ENCODE data around the gene ADGRF4.

Gene ADGRF4

DNA sequence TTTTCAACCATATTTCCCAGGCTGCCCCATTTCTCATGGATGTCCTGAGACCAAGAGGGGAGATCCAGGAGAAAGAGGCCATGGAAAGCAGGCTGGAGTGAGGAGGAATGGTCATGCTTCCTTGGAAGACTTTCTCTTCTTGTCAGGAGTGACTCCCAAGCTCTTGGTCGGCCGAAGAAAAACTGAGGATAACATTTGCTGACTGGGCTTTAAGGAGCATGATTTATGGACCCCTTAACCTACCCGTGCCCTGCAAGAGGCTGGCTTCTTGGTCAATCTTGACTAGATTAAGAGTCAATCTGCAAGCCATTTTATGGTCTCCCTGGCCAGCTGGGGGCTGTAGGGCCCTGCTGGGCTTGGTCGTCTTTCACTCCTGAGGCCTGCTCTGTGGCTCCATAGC is 22.8 kb downstream of the ADGRF4 start:
- H3K4me2 ChIP-seq (ENCODE audit: low read depth, low read length), result no peak overlapping the region
- TF ChIP-seq EZH2phosphoT487 (IDR thresholded peaks at IDR 0.05; ENCODE audit: low read length) (no peak), EZH2 (optimal IDR thresholded peaks at IDR 0.05; ENCODE audit: low read depth, low read length) (no peak)
- TF ChIP-seq, protein P1, sequence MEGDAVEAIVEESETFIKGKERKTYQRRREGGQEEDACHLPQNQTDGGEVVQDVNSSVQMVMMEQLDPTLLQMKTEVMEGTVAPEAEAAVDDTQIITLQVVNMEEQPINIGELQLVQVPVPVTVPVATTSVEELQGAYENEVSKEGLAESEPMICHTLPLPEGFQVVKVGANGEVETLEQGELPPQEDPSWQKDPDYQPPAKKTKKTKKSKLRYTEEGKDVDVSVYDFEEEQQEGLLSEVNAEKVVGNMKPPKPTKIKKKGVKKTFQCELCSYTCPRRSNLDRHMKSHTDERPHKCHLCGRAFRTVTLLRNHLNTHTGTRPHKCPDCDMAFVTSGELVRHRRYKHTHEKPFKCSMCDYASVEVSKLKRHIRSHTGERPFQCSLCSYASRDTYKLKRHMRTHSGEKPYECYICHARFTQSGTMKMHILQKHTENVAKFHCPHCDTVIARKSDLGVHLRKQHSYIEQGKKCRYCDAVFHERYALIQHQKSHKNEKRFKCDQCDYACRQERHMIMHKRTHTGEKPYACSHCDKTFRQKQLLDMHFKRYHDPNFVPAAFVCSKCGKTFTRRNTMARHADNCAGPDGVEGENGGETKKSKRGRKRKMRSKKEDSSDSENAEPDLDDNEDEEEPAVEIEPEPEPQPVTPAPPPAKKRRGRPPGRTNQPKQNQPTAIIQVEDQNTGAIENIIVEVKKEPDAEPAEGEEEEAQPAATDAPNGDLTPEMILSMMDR (IDR thresholded peaks at IDR 0.05; ENCODE audit: low read length), result no peak
- no peaks in the 10 kb centered on the region for H3K27me3 ChIP-seq (replicated peaks; ENCODE audit: insufficient read depth, low read length)
- no peaks in the 10 kb centered on the region for H3K79me2 ChIP-seq (ENCODE audit: low read length)
- H3K4me3 ChIP-seq (ENCODE audit: low read length), result no peak overlapping the region
- H2AFZ ChIP-seq (ENCODE audit: low read length), result no peak overlapping the region
- H3K9ac ChIP-seq (ENCODE audit: low read length), result no peak overlapping the region
- H3K4me1 ChIP-seq (ENCODE audit: low read length), result no peaks in the 10 kb centered on the region
- H3K27ac ChIP-seq (ENCODE audit: low read length), result no peak overlapping the region
- H3F3A ChIP-seq (ENCODE audit: insufficient read depth, low read length), result no peaks in the 10 kb centered on the region
- no peak for DNase-seq
- H3K9me2 ChIP-seq (replicated peaks; ENCODE audit: insufficient read depth, low read length), result no peaks in the 10 kb centered on the region
- H4K20me1 ChIP-seq (ENCODE audit: insufficient read depth, low read length), result no peaks in the 10 kb centered on the region
- no peaks in the 10 kb centered on the region for H3K9me3 ChIP-seq (replicated peaks; ENCODE audit: insufficient read depth, low read length)
- H3K36me3 ChIP-seq (replicated peaks; ENCODE audit: insufficient read depth, low read length), result no peaks in the 10 kb centered on the region

GRCh38 chr6:47722194-47722593 is 23.8 kb downstream of the ADGRF4 start:
- no peaks in the 10 kb centered on the region for H3K79me2 ChIP-seq (ENCODE audit: low read length)
- H3K36me3 ChIP-seq (replicated peaks; ENCODE audit: insufficient read depth, low read length), result no peaks in the 10 kb centered on the region
- H2AFZ ChIP-seq (ENCODE audit: low read length), result no peak overlapping the region
- H3K9me3 ChIP-seq (replicated peaks; ENCODE audit: insufficient read depth, low read length), result no peaks in the 10 kb centered on the region
- no peaks in the 10 kb centered on the region for H3K9me2 ChIP-seq (replicated peaks; ENCODE audit: insufficient read depth, low read length)
- TF ChIP-seq EZH2 (optimal IDR thresholded peaks at IDR 0.05; ENCODE audit: low read depth, low read length) (no peak), EZH2phosphoT487 (IDR thresholded peaks at IDR 0.05; ENCODE audit: low read length) (no peak)
- TF ChIP-seq, protein P1 (IDR thresholded peaks at IDR 0.05; ENCODE audit: low read length), result no peak
- no peaks in the 10 kb centered on the region for H4K20me1 ChIP-seq (ENCODE audit: insufficient read depth, low read length)
- no peak overlapping the region for H3K4me3 ChIP-seq (ENCODE audit: low read length)
- H3K4me1 ChIP-seq (ENCODE audit: low read length), result no peaks in the 10 kb centered on the region
- no peaks in the 10 kb centered on the region for H3K27me3 ChIP-seq (replicated peaks; ENCODE audit: insufficient read depth, low read length)
- no peak overlapping the region for H3K27ac ChIP-seq (ENCODE audit: low read length)
- no peak overlapping the region for H3K4me2 ChIP-seq (ENCODE audit: low read depth, low read length)
- H3K9ac ChIP-seq (ENCODE audit: low read length), result no peak overlapping the region
- no peak for DNase-seq
- no peaks in the 10 kb centered on the region for H3F3A ChIP-seq (ENCODE audit: insufficient read depth, low read length)

DNA sequence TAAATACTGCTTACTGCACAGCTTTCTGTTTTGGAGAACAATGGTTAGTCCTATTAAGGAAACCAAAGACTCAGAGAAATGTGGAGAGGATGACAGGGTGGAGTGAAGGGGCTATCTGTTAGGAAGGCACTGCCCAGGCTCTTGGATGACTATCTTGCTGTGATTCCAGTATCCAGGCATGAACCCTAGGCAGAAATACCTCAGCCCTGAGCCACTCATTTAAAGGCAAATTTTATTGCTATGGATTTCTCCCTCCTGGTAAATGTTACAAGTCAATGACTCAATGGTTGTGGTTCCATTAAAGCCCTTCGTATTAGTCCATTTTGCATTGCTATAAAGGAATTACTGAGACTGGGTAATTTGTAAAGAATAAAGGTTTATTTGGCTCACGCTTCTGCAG is 25.9 kb downstream of the ADGRF4 start:
- Histone ChIP-seq H3K4me3 (ENCODE audit: low read length) (no peak overlapping the region), H3K4me2 (ENCODE audit: low read depth, low read length) (no peak overlapping the region), H3K9me3 (replicated peaks; ENCODE audit: insufficient read depth, low read length) (no peaks in the 10 kb centered on the region), H3K9me2 (replicated peaks; ENCODE audit: insufficient read depth, low read length) (no peaks in the 10 kb centered on the region), H3K4me1 (ENCODE audit: low read length) (no peaks in the 10 kb centered on the region), H2AFZ (ENCODE audit: low read length) (no peak overlapping the region), H3K36me3 (replicated peaks; ENCODE audit: insufficient read depth, low read length) (no peaks in the 10 kb centered on the region), H3K27ac (ENCODE audit: low read length) (no peak overlapping the region), H3K27me3 (replicated peaks; ENCODE audit: insufficient read depth, low read length) (no peaks in the 10 kb centered on the region), H3K79me2 (ENCODE audit: low read length) (no peaks in the 10 kb centered on the region), H4K20me1 (ENCODE audit: insufficient read depth, low read length) (no peaks in the 10 kb centered on the region), H3F3A (ENCODE audit: insufficient read depth, low read length) (no peaks in the 10 kb centered on the region), H3K9ac (ENCODE audit: low read length) (no peak overlapping the region)
- DNase-seq, result no peak
- TF ChIP-seq EZH2 (optimal IDR thresholded peaks at IDR 0.05; ENCODE audit: low read depth, low read length) (no peak), EZH2phosphoT487 (IDR thresholded peaks at IDR 0.05; ENCODE audit: low read length) (no peak)
- TF ChIP-seq, protein P1 (IDR thresholded peaks at IDR 0.05; ENCODE audit: low read length), result no peak
